Stomach (tissue), 4 donors: ENCODE data around the gene DRD2.

Experiments used
- EP300 ChIP-seq: sonication (generic); formaldehyde crosslinking; IDR thresholded peaks from one replicate; pipeline ENCODE4 v1.6.1; 2017; ENCODE audit warnings: antibody characterized with exemption
- POLR2A ChIP-seq, 4 donors: fragments of 450-650 bp; IDR thresholded peaks; one replicate each; pipeline ENCODE4 v1.6.1; 2016; ENCODE audit warnings: antibody characterized with exemption in 4 of 4, control low read depth in 2 of 4, mild to moderate bottlenecking in 1 of 4, moderate library complexity in 1 of 4
- POLR2AphosphoS5 ChIP-seq, 3 donors: sonication (generic); formaldehyde crosslinking; IDR thresholded peaks; one replicate each; pipeline ENCODE4 v1.6.1; 2016; ENCODE audit warnings: antibody characterized with exemption in 3 of 3
- TF ChIP-seq, protein P1 (sequence below), 7 experiments: fragments of 450-650 bp in 4 of 7; fragments of 200-600 bp in 3 of 7; sonication (generic) in 3 of 7; IDR thresholded peaks; one replicate each; pipeline ENCODE4 v1.5.1; 2016 to 2019; ENCODE audit warnings: antibody characterized with exemption in 7 of 7, control low read depth in 2 of 7, mild to moderate bottlenecking in 1 of 7

DNA sequence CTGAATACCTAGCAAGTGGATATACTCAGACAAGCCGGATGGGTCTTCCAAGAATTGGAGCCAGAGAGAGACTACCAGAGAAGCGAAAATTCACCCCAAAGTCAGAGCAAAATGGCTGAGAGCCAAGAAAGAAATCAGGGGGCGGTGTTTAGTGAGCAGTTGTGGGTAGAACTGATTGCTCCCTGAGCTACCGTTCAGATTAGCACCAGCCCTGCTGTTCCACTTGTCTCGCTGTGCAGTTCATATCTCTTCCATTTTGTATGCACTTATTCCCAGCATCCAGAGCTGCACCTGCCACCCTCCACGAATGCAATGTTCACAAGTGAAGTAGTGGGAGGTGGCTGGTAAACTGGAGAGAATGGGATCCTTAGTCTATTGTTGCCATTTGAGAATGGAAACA is 25.5 kb downstream of the DRD2 start:
- TF ChIP-seq POLR2A (IDR thresholded peaks at IDR 0.05) (no peak), EP300 (no peak), POLR2AphosphoS5 (IDR thresholded peaks at IDR 0.05) (no peak)
- TF ChIP-seq, protein P1, sequence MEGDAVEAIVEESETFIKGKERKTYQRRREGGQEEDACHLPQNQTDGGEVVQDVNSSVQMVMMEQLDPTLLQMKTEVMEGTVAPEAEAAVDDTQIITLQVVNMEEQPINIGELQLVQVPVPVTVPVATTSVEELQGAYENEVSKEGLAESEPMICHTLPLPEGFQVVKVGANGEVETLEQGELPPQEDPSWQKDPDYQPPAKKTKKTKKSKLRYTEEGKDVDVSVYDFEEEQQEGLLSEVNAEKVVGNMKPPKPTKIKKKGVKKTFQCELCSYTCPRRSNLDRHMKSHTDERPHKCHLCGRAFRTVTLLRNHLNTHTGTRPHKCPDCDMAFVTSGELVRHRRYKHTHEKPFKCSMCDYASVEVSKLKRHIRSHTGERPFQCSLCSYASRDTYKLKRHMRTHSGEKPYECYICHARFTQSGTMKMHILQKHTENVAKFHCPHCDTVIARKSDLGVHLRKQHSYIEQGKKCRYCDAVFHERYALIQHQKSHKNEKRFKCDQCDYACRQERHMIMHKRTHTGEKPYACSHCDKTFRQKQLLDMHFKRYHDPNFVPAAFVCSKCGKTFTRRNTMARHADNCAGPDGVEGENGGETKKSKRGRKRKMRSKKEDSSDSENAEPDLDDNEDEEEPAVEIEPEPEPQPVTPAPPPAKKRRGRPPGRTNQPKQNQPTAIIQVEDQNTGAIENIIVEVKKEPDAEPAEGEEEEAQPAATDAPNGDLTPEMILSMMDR (IDR thresholded peaks at IDR 0.05): no peak
